GM21381 (cell line): Measurements from ENCODE around the gene KLF3.

Experiments used
- ATAC-seq: cut with Tn5 transposase; IDR thresholded peaks from one replicate; pipeline ENCODE4 v1.9.1; 2021; ENCODE audit warnings: mild to moderate bottlenecking, moderate library complexity; ENCODE audit not compliant: unreplicated experiment

The KLF3 gene

DNA sequence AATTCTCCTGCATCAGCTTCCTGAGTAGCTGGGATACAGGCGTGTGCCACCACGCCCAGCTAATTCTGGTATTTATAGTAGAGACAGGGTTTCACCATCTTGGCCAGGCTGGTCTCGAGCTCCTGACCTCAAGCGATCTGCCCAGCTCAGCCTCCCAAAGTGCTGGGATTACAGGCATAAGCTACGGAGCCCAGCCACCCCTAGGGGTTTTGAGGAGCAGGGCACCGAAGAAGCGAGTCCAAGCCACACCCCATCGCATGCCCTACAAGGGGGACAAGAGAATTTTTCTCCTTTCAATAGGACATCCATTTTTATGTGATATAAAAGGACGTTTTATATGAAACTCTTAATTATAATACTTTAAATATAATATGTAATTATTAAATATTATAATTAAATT, 13.9 kb upstream of the KLF3 start:
- no peak for ATAC-seq

DNA sequence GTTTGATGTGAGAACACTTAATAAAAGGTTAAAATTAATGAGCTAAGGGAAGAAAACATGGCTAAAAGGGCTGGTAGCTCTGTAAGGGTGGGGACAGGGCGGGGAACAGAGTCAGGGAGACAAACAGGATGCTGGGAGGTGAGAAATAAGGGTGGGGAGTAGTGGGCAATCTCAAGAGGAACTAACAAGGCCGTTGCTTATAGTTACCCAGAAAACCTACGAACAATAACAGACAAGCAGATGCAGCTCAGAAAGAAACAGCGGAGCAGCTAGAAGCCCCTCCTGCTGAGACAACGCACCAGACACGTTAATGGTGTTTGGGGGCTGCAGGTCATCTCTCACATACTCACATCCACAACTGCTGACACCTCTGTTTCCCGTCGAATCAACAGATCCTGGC, 9.7 kb upstream of the KLF3 start:
- ATAC-seq: no peak

DNA sequence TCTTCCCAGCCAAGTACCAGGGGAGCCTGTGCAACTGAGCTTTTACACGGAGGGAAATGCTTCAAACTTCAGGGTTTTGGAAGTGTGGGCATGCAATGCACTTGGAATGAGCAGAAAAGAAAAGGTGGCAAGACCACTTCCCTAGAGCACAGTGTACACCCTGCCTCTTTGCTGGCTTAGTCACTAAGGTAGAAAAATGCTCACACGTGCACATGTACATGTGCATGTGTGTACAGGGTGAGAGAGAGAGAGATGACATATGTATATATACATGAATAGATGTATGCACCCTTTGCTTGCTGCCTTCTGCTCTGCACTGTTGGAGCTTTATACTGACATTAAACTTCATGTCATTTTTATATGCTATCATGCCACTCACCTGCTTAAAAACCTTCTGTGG, 7.9 kb upstream of the KLF3 start:
- no peak for ATAC-seq

DNA sequence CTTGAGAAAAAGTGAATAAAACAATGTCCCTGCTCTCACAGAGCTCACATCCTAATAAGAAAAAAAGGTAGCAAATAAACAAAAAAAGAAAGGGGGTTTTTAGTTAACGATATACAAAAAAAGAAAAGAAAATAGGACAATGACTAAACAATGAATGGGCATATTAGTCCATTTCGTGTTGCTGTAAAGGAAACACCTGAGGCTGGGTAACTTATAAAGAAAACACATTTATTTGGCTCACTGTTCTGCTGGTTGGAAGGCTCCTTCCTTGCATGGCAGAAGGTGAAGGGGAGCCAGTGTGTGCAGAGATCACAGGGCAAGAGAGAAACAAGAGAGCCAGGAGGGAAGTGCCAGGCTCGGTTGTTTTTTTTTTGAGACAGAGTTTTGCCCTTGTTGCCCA, 4.7 kb upstream of the KLF3 start:
- ATAC-seq: no peak

DNA sequence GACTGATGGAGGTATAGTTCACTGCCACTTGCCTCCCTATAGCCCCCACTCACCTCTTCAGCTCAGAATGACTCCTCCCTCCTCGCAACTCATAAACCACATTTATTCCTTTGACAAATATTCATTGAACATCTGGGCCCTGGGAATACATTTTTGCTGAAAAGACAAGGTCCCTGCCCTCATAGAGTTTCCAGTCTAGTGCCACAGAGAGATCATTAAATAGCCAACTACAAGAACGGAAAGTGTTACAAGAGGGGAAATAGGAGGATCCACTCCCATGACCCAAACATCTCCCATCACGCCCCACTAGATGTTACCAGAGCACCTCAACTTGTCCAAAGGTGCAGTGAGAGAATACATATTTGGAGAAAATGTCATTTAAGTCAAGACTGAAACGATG, 3.2 kb upstream of the KLF3 start:
- ATAC-seq: no peak

DNA sequence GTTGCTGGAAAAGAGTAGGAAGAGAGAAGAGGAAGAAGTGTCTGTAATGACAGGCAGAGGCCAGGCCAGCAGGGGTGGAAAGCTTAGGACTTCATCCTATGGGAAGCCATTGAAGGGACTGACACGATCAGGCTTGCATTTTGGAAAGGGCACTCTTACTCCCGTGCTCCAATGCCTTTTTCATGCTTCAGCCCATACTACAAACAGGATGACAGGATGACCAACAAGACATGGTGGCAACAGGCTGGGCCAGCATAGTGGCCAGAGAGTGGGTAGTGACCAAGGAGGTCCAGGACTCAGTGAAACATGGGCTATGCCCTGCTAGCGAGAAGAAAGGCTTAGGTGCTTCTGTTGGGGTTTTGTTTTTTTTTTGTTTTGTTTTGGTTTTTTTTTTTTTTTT, 2.6 kb upstream of the KLF3 start:
- ATAC-seq: no peak

DNA sequence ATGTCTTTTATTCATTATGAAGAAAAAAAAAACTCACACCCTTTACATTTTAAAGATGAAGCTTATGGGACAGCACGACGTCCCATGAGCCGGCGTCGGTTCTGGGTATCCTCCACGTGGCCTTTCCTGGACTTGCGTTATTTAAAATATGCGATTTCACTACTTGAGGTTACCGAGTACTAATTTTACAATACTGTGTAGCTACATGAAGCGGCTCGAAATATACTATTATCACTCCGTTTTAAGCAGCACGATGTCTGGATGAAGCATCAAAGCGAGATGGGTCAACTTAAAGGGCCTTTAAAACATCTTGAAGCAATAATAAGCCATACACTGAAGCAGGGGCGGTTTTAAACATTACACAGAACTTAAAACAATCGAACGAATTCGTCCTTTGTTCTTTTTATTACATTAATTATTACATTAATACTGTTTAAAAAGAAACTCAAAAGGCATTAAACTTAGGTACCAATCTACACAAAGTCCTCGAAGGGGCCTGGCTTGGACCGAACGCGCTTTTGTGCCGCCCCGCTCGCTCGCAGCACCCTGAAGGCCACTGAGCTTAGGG, 1.4 kb upstream of the KLF3 start:
- ATAC-seq: no peak

DNA sequence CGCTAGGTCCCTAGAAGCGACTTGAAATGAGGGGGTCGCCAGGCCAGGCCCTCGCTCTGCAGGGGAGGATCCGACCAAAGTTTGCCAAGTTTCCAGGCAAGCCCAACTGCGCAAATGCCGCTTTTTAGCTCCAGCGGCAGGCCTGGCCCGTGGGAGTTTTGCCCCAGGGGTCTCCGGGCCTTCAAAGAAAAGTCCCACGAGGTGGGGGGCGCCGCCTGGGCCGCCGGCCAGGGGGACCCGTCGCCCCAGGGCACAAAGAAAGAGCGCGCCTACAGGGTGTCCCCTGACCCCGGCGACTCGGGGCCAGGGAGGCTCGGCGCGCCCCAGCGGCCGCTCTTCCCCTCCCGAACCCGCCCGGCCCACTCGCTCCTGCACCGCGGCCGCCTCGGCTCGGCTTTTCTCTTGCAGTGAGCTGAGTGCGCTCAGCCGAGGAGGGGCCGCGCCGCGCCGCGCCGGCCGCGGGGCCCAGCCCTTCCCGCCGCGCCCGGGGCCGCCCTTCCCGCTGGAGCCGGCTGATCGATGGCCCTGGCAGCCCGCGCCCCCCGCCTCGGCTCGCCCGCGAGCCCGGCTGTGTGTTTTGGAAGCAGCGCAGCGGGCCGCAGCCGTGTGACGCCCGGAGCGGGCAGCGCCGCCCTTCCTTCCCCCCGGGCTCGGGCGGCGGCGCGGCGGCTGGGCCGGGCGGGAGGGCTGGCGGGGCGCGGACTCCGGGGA, 754 bp upstream of the KLF3 start:
- ATAC-seq: peak; percentile 50

DNA sequence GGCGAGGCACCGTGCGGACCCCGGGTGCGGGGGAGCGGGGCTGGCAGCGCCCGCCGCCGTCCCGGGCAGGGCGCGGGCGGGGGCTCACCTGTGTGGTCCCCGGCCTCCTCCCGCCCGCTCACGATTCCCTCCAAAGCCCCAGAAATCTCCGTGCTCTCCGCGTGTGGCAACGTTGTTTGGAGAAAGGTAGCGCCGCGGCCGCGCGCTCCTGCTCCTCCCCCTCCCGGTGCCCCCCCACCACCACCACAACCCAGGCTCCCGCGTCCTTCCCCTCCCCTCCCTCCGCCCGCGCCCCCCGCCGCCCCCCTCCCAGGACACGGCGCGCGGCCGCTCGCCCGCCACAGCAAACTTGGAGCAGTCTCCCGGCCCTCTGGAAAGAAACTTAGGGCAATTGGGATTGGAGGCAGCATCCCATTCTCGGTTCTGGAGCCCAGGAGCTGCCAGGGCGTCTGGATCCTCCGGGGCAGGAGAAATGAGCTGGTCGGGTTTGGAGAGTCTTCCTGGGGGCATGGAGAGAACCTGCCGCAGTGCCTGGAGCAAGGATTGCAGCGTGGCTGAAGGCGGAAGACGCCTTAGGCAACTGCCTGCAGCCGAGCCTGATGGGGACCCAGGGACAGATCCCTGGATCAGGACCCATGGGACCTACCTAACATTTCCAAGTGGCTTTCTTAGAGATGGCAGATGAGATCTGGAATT, 855 bp downstream of the KLF3 start:
- ATAC-seq: no peak

DNA sequence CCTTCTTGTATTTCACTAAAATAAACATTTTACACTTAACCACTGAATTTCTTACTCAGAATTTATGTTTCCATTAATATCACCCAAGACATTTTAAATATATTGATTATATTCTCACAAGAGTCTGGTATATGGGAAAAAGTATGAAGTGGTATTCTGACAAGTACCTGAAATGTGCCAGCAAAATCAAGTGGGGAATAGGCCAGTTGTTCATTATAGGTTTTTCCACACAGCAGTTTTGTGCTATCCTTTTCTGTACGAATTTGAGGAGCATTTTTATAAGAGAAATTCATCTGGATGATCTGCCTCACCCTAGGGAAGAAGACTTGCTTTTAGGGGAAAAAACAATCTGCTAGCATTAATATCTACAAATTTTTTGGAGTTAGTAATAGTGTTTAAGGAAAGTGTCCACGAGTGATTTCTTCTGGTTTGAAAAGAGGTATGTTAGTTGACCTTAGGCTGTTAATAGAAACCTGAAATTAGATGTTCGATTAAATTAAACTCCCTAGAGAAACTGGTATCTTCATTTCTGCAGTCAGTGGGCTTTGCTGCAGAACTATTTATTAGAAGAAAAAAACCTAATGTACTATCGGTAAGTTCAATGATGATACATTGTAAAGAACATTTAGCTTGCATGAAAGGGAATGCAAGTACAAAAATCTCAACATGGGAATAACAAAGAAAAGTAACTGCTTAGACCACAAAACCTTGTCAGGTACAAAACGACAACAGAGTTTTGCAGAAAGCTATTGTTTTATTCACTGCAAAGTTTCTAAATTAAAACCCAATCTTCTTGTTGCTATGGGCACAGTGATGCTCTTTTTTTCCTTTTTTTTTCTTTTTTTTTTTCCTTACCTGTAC, 1.8 kb downstream of the KLF3 start:
- ATAC-seq: no peak

DNA sequence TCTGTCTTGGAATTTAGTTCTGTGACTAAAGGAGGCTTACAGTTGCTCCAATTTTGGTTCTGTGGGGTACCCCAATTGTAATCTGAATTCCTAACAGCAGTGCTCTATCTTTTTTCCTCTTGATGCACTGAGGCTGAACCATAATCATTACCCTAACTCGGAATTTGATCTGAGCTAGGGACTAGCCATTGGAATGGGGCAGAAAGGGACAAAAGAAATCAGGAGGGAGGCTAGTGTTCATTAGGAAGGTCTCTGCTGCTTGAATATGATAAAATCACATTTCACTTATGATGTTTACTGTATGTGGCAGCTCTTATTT, 2.7 kb downstream of the KLF3 start:
- no peak for ATAC-seq

DNA sequence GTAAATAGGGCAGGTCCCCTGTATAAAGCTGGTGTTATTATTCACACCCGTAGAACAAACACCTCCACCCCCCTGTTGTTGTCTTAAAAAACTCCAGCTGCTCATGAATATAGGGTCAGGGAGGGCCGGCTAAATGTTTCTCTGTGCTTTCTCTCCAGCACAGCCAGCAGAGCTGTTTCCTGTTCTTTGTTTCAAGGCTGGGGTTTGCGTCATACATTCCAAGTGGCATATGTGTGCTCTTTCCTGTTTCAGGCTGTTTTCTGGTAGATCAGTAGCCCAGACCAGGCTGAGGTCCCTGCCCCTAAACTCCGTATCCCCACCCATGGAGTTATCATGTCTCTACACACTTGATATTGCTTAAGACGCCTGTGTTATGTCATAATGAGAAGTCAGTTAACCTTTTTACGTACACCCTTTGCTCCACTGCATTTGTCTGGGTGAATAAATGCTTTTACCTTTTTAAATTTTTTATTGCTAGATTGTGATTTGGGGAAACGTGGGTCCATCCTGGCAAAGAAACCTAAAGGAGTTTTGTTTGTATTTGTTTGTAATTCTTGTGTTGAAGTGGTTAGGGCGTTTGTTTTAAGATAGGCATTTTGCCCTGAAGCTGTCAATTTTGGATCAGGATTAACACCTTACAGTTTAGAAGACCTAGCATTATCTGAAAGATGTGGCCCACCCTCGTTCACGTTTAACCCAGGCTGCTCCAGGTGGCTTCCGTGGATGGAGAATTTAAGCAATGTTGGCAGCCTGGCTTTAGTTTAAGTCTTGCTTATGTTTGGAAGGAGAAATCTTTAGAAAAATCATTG, 3.3 kb downstream of the KLF3 start:
- ATAC-seq: no peak

DNA sequence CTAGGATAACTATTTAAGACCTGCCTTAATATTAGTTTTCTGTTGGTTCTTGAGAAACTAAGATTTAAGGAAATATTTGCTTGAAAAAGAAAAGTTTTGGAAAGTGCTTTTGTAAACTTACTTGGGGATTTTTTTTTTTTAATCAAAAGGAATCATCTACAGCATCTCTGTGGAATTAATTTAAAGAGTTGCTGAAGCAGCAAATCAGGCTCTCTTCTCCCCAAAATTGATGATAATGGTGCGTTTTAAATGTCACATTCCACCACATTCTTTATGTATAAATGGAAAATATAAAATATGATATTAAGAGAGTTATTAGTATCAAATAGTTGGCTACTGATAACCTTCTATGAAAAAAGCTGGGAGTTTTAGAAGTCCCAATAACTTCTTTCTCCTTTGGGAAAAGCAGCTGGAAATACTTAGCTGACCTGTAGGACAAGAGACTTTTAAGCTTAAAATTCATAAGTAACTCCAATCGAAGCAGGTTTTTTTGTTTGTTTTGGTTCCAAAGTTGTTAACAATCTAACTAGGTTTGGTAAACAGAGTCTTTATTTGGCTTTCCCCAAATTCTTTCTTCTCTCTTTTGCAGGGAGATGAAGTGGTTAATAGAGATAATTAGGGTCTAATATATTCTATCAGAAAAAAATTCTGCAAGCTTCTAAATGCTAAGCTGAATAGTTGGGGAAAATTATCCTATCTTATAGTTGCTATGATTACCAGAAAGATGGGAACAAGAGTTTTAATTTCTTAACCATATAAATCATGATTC, 4.4 kb downstream of the KLF3 start:
- ATAC-seq: no peak

DNA sequence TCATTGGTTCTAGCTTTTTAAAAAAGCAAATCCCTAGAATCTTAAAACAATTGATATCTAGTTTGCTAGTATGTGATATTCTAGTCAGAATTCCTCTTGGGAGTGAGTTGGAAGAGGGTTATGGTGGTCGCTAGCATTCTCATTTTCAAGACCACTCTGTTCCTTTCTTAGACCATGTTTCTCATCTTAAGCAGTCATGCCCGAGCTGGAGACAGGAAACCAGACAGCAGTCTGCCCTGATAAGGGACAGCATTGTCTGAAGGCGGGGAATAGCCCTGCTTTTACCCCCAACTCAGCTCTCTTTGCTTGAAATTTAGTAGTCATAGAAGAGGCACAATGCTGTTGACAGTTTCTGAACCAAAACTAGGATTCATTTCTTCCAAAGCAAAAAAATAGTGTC, 5.2 kb downstream of the KLF3 start:
- no peak for ATAC-seq

DNA sequence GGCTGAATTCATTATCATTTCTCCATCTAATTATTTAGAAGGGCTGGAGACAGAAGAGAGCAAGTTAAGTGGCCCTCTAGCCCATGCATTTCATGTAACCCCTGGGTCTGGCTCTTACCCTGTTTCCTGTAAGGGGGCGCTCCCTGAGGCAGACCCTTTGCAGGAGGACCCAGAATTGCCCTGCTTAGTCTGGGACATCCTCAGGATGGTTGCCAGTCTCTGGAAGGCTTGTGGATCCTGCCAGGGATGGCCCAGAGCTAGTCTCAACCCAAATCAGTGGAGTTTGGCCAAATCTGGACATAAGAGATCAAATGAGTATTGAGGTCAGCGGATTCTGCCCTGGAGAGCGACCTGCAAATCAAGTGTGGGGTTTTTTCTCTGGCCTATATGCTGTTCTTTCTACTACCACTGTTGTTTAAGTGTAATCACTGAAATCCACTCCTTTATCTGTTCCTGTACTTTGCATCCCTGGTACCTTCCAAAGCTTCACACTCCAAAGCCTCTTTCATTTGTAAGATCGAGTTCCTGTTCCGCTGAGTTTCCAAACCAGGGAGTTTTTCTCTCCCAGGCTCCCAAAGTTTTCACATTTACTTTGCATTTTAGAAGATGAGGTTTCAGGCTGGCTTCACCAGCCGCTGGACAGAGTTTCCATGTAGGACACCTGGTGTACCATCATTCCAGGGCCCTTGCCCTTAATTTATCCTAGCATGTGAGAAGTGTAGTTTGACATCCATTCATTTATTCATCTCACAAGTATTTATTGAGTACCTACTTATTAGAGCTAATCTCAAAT, 6.3 kb downstream of the KLF3 start:
- ATAC-seq: no peak

DNA sequence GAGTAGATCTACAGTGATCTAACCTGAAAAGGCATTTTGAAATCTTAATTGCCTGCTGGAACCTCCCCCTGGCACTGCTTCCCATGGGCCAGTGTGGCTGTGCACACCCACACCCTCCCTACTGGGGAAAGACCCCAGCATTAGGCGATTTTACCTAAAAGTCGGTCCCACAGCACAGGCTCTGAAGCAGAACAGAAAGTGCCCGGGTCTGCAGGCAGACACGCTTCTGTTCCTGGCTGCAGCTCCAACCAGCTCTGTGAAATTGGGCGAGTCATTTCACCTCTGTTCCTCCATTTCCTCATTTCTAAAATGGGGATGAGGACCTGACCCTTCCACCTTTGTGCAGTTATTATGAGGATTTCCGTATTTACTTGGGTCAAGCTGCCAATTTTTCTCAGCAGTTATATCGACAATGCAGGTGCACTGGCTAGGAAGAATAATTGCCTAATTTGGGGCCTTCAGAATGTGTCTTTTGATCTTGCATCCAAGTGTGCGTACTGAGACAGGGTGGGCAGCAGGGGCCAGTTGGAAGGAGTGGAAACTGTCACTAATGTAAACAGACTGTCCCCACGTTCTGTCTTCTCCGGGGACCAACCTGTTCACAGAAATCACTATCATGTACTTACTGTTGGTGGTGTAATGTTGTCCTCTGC, 7.1 kb downstream of the KLF3 start:
- peak; percentile 35 for ATAC-seq

DNA sequence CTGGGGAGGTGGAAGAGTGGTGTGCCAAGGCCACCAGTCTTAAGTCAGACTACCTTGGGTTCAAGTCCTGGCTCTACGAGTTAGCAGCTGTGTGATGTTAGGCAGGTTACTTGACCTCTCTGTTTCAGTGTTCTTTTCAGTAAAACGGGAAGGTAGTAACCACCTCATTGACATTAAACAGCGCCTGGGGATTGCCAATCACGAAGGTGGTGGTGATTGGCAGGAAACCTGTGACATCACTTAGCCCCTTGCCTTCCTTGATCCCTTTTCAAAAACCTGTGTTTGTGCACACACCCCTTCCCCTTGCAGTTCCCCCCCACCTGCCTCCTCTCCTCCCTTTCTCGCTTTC, 7.6 kb downstream of the KLF3 start:
- ATAC-seq: no peak

DNA sequence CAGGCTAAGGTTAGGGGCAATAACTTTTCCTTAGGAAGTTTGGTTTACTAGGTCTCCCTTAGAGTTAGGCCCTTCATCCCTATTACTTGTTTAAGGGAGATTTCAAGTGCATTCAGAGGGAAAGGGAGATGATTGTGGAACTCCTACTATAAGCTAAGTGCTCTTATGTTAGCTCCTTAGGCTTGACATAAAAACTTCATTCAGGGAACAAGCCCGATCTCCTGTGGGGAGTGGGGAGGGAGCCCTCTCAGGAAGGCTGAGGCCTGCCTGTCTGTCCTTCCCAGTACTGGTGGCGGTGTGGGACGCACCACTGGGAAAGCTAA, 8.0 kb downstream of the KLF3 start:
- ATAC-seq: no peak
